Tibial nerve (tissue), 4 donors: Measurements from ENCODE around the gene TPD52L1. TPM values are rescaled to one million over a fixed set of nuclear protein-coding genes. Genes with fewer than 3 reads are reported as not detected.

ENCODE experiments used
- DNase-seq, 2 donors: peaks; one replicate each; pipeline ENCODE4 v3.0.0-alpha.2; 2019; ENCODE audit warnings: low spot score in 2 of 2
- H3K27ac ChIP-seq, 4 donors: fragments of 200-600 bp; sonication (generic) in 3 of 4; one replicate each; pipeline ENCODE4 v1.5.1; 2017 to 2019; ENCODE audit warnings: mild to moderate bottlenecking in 1 of 4
- H3K27me3 ChIP-seq, 2 donors: fragments of 200-600 bp; sonication (generic) in 1 of 2; one replicate each; pipeline versions ENCODE4 v1.5.1 to v1.6.0; 2017 to 2019
- H3K36me3 ChIP-seq, 3 donors: fragments of 200-600 bp; sonication (generic); one replicate each; pipeline ENCODE4 v1.5.1; 2018 to 2019
- H3K4me1 ChIP-seq, 4 donors: fragments of 200-600 bp; sonication (generic) in 3 of 4; one replicate each; pipeline ENCODE4 v1.5.1; 2017 to 2019
- H3K4me3 ChIP-seq, 4 donors: fragments of 200-600 bp; sonication (generic) in 3 of 4; one replicate each; pipeline ENCODE4 v1.5.1; 2017 to 2019; ENCODE audit warnings: mild to moderate bottlenecking in 1 of 4, moderate library complexity in 1 of 4
- H3K9me3 ChIP-seq, 4 donors: fragments of 200-600 bp; sonication (generic) in 3 of 4; one replicate each; pipeline ENCODE4 v1.5.1; 2017 to 2019
- CTCF ChIP-seq, 5 experiments: fragments of 200-600 bp in 3 of 5; fragments of 450-650 bp in 2 of 5; sonication (generic) in 3 of 5; IDR thresholded peaks; one replicate each; pipeline ENCODE4 v1.5.1; 2016 to 2019; ENCODE audit warnings: antibody characterized with exemption in 5 of 5, mild to moderate bottlenecking in 3 of 5, moderate library complexity in 2 of 5
- EP300 ChIP-seq, 2 donors: sonication (generic); formaldehyde crosslinking; IDR thresholded peaks; one replicate each; pipeline ENCODE4 v1.6.1; 2017; ENCODE audit warnings: antibody characterized with exemption in 2 of 2, mild to moderate bottlenecking in 1 of 2
- POLR2A ChIP-seq, 2 donors: fragments of 450-650 bp; IDR thresholded peaks; one replicate each; pipeline ENCODE4 v1.6.1; 2017; ENCODE audit warnings: antibody characterized with exemption in 2 of 2, mild to moderate bottlenecking in 2 of 2, moderate library complexity in 2 of 2
- WGBS, 2 donors: methylation state at CpG; one replicate each; pipeline ENCODE4 v1.1.5; 2018; 5-methylcytosine and 5-hydroxymethylcytosine counted together
- total RNA-seq, 4 donors: library from RNA; depleted of rRNA; stranded (reverse); fragments of >200 nt; gene quantifications; one replicate each; pipeline ENCODE4 v1.1.0, GENCODE V29; 2016

TPD52L1 gene
- total RNA-seq, 4 donors from 2014 or later, result 28.8 to 55.0 (median 45.6) TPM

- DNase-seq, result no peak
- Histone ChIP-seq H3K36me3 (no peaks in the 10 kb centered on the region), H3K9me3 (no peaks in the 10 kb centered on the region), H3K27ac (no peak overlapping the region), H3K27me3 (no peaks in the 10 kb centered on the region), H3K4me3 (no peak overlapping the region), H3K4me1 (peaks cover 0 to 35% (median 9%) of the 10 kb centered on the region in 4 donors)
- TF ChIP-seq CTCF (IDR thresholded peaks at IDR 0.05) (no peak), POLR2A (IDR thresholded peaks at IDR 0.05) (no peak), EP300 (IDR thresholded peaks at IDR 0.05) (no peak)
- WGBS, 2 donors, result 56 to 57% methylated on average over 3 of the region's 3 CpGs
Observed at GRCh38 chr6:125224231-125224861, 70.8 kb downstream of the TPD52L1 start.

GRCh38 chr6:125227244-125227643, 73.7 kb downstream of the TPD52L1 start:
- H3K9me3 ChIP-seq, result no peaks in the 10 kb centered on the region
- DNase-seq, result no peak
- no peaks in the 10 kb centered on the region for H3K27me3 ChIP-seq
- WGBS, 2 donors, result 93 to 95% methylated on average over 6 of the region's 6 CpGs
- H3K4me3 ChIP-seq, result no peak overlapping the region
- peaks cover 0 to 14% (median under 1%) of the 10 kb centered on the region in 4 donors for H3K4me1 ChIP-seq
- no peaks in the 10 kb centered on the region for H3K36me3 ChIP-seq
- TF ChIP-seq EP300 (IDR thresholded peaks at IDR 0.05) (no peak), CTCF (IDR thresholded peaks at IDR 0.05) (no peak), POLR2A (IDR thresholded peaks at IDR 0.05) (no peak)
- H3K27ac ChIP-seq, result no peak overlapping the region

GRCh38 chr6:125228981-125229479, 75.5 kb downstream of the TPD52L1 start:
- 33 to 35% methylated on average over 6 of the region's 6 CpGs for WGBS, 2 donors

GRCh38 chr6:125230674-125231073, 77.1 kb downstream of the TPD52L1 start:
- H3K36me3 ChIP-seq, result no peaks in the 10 kb centered on the region
- DNase-seq, result no peak
- H3K4me1 ChIP-seq, result peaks cover 0 to 11% (median 0%) of the 10 kb centered on the region in 4 donors
- H3K27me3 ChIP-seq, result no peaks in the 10 kb centered on the region
- H3K9me3 ChIP-seq, result no peaks in the 10 kb centered on the region
- no peak for TF ChIP-seq POLR2A (IDR thresholded peaks at IDR 0.05)
- no peak for TF ChIP-seq CTCF (IDR thresholded peaks at IDR 0.05)
- TF ChIP-seq EP300 (IDR thresholded peaks at IDR 0.05), result no peak
- 85 to 90% methylated on average over 3 of the region's 3 CpGs for WGBS, 2 donors
- no peak overlapping the region for H3K27ac ChIP-seq
- no peak overlapping the region for H3K4me3 ChIP-seq

More at GRCh38 chr6:125228981-125229479, 75.5 kb downstream of the TPD52L1 start:
- Histone ChIP-seq H3K27ac (no peak overlapping the region), H3K27me3 (no peaks in the 10 kb centered on the region), H3K4me1 (peaks cover 0 to 15% (median 0%) of the 10 kb centered on the region in 4 donors), H3K4me3 (no peak overlapping the region), H3K36me3 (no peaks in the 10 kb centered on the region), H3K9me3 (no peaks in the 10 kb centered on the region)
- no peak for DNase-seq
- no peak for TF ChIP-seq POLR2A (IDR thresholded peaks at IDR 0.05)
- no peak for TF ChIP-seq CTCF (IDR thresholded peaks at IDR 0.05)
- TF ChIP-seq EP300 (IDR thresholded peaks at IDR 0.05), result no peak

- TF ChIP-seq EP300 (IDR thresholded peaks at IDR 0.05) (no peak), POLR2A (IDR thresholded peaks at IDR 0.05) (no peak), CTCF (IDR thresholded peaks at IDR 0.05) (no peak)
- Histone ChIP-seq H3K4me3 (no peak overlapping the region), H3K27ac (no peak overlapping the region), H3K9me3 (no peaks in the 10 kb centered on the region), H3K27me3 (no peaks in the 10 kb centered on the region), H3K36me3 (no peaks in the 10 kb centered on the region), H3K4me1 (peaks cover 0 to 11% (median 0%) of the 10 kb centered on the region in 4 donors)
- 85 to 95% methylated on average over 1 of the region's 1 CpG for WGBS, 2 donors
- DNase-seq, result no peak
Observed at GRCh38 chr6:125231133-125231532, 77.6 kb downstream of the TPD52L1 start.
